CD4-positive, alpha-beta T cell (primary cell): Measurements from ENCODE around the gene MAGI3. TPM values are rescaled to one million over a fixed set of nuclear protein-coding genes. Genes with fewer than 3 reads are reported as not detected.
"Not testable (repeated sequence)": the region's sequence is repeated elsewhere in the genome, so short reads cannot be mapped to it uniquely, and the experiment has no call there.

Experiments used
- ATAC-seq: fragments of 200-7000 bp; cut with Tn5 transposase; one replicate; pipeline ENCODE4 v1.10.0; 2022; ENCODE audit warnings: mild to moderate bottlenecking; ENCODE audit not compliant: poor library complexity
- CTCF ChIA-PET: fragments of 350-600 bp; sonication (Branson Sonifier 250); formaldehyde crosslinking; loops from one replicate; lab custom pipeline; 2021; ENCODE audit warnings: antibody characterized with exemption, inconsistent platforms; lab: Charles Lee
- POLR2A ChIA-PET: fragments of 350-600 bp; sonication (Branson Sonifier 250); formaldehyde crosslinking; loops from one replicate; lab custom pipeline; 2021; ENCODE audit warnings: antibody characterized with exemption, inconsistent platforms; lab: Charles Lee
- DNase-seq, 14 experiments: peaks; one replicate each; pipeline ENCODE4 v3.0.0-alpha.2; 2013 to 2020; ENCODE audit warnings: mixed read lengths in 2 of 14
- H3K27ac ChIP-seq, 2 donors: one replicate each; pipeline versions ENCODE4 v1.5.1 to v1.7.0; 2013; ENCODE audit warnings: low read length in 2 of 2, low read depth in 1 of 2, mild to moderate bottlenecking in 1 of 2
- H3K27me3 ChIP-seq, 2 experiments: 1 replicate in 1 of 2; 2 replicates in 1 of 2; pipeline versions ENCODE4 v1.6.1 to v1.7.0; 2013; ENCODE audit warnings: low read length in 2 of 2, control low read depth in 1 of 2, mild to moderate bottlenecking in 1 of 2, moderate library complexity in 1 of 2; ENCODE audit not compliant: insufficient read depth in 2 of 2, control insufficient read depth in 1 of 2
- H3K36me3 ChIP-seq: one replicate; pipeline ENCODE4 v1.6.1; 2013; ENCODE audit warnings: low read length, control low read depth; ENCODE audit not compliant: insufficient read depth
- H3K4me1 ChIP-seq: one replicate; pipeline ENCODE4 v1.6.1; 2013; ENCODE audit warnings: low read length, control low read depth; ENCODE audit not compliant: insufficient read depth
- H3K4me3 ChIP-seq: one replicate; pipeline ENCODE4 v1.5.1; 2013; ENCODE audit warnings: mild to moderate bottlenecking, low read length, moderate library complexity
- H3K9me3 ChIP-seq, 2 experiments: 1 replicate in 1 of 2; 2 replicates in 1 of 2; pipeline versions ENCODE4 v1.6.1 to v1.7.0; 2013; ENCODE audit warnings: low read length in 2 of 2, mild to moderate bottlenecking in 2 of 2, control low read depth in 1 of 2, moderate library complexity in 1 of 2; ENCODE audit not compliant: control insufficient read depth in 1 of 2, insufficient read depth in 1 of 2
- H3K27ac Mint-ChIP-seq: one replicate; pipeline ENCODE4 v1.8.0; 2020; ENCODE audit warnings: mixed read lengths
- H3K27me3 Mint-ChIP-seq: one replicate; pipeline ENCODE4 v1.8.0; 2021; ENCODE audit warnings: mixed read lengths
- H3K36me3 Mint-ChIP-seq: one replicate; pipeline ENCODE4 v1.8.0; 2021; ENCODE audit warnings: low read depth, mixed read lengths
- H3K4me1 Mint-ChIP-seq: one replicate; pipeline ENCODE4 v1.8.0; 2021; ENCODE audit warnings: low read depth, mixed read lengths
- H3K4me3 Mint-ChIP-seq: one replicate; pipeline ENCODE4 v1.8.0; 2020; ENCODE audit warnings: mild to moderate bottlenecking, mixed read lengths
- H3K9me3 Mint-ChIP-seq: one replicate; pipeline ENCODE4 v1.8.0; 2020; ENCODE audit warnings: mixed read lengths
- intact Hi-C, 2 experiments: fragments of 100-400 bp; cut with DNase I in 1 of 2; cut with micrococcal nuclease in 1 of 2; formaldehyde crosslinking; loops; one replicate each; pipeline versions ENCODE4 v1.15.1 to v1.9.0; 2023 to 2025; cut with DNase I, micrococcal nuclease
- total RNA-seq, 174 experiments: library from RNA in 2 of 174; stranded (reverse) in 2 of 174; gene quantifications; one replicate each; pipeline ENCODE4 v1.2.3 and lab custom pipeline; 2021 to 2026
- TF ChIP-seq, protein P1 (sequence below): fragments of 200-600 bp; IDR thresholded peaks from one replicate; pipeline ENCODE4 v1.8.0; 2022; ENCODE audit warnings: antibody characterized with exemption, mild to moderate bottlenecking

The MAGI3 gene
- total RNA-seq, 2 experiments from 2014 or later, result 6.7 to 8.7 TPM

DNA sequence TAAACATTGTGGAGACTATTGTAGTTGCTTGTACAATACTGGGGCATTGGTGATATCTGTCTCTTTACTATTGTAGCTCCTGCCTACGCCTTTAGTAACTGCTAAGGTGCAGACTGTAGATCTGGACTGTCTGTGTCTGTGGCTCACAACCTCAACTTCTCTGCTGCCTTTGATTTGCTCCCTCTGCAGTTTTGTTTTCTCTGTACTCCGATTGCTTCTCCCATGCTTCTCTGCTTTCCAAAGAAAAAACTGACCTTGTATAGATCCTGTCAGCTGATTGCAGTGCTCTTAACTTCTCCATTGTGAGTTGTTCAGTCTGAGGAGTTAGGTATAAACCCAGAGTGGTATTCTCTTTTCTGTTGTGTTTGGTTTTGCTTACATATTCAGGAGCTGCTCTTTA, 15.3 kb downstream of the MAGI3 start:
- Mint-ChIP-seq H3K4me3 (no peak overlapping the region), H3K9me3 (no peaks in the 10 kb centered on the region), H3K27ac (no peak overlapping the region), H3K27me3 (no peaks in the 10 kb centered on the region), H3K4me1 (no peaks in the 10 kb centered on the region), H3K36me3 (no peaks in the 10 kb centered on the region)
- Histone ChIP-seq H3K27ac (no peak overlapping the region), H3K4me3 (no peak overlapping the region), H3K36me3 (no peaks in the 10 kb centered on the region), H3K9me3 (no peaks in the 10 kb centered on the region), H3K4me1 (no peaks in the 10 kb centered on the region), H3K27me3 (no peaks in the 10 kb centered on the region)
- intact Hi-C loops, result no loop called here
- POLR2A ChIA-PET, result no interaction called here
- ATAC-seq (no peak), DNase-seq (no peak)
- CTCF ChIA-PET, result interaction anchor here (0.6 to 1.0 kb wide), 2 partner anchors 23 to 473 kb away, joined by 3 read pairs; no protein-coding TSS in a partner anchor
- TF ChIP-seq, protein P1, sequence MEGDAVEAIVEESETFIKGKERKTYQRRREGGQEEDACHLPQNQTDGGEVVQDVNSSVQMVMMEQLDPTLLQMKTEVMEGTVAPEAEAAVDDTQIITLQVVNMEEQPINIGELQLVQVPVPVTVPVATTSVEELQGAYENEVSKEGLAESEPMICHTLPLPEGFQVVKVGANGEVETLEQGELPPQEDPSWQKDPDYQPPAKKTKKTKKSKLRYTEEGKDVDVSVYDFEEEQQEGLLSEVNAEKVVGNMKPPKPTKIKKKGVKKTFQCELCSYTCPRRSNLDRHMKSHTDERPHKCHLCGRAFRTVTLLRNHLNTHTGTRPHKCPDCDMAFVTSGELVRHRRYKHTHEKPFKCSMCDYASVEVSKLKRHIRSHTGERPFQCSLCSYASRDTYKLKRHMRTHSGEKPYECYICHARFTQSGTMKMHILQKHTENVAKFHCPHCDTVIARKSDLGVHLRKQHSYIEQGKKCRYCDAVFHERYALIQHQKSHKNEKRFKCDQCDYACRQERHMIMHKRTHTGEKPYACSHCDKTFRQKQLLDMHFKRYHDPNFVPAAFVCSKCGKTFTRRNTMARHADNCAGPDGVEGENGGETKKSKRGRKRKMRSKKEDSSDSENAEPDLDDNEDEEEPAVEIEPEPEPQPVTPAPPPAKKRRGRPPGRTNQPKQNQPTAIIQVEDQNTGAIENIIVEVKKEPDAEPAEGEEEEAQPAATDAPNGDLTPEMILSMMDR, result no peak

- intact Hi-C loops, result loop anchor here in 1 of 2 experiments (2.0 kb wide), 1 partner anchor 15 kb away; the partner anchor contains the start of gene MAGI3
- H3K27ac ChIP-seq, H3K9me3 ChIP-seq, H3K4me3 ChIP-seq, H3K4me3 Mint-ChIP-seq, DNase-seq, ATAC-seq, H3K36me3 ChIP-seq, H3K27ac Mint-ChIP-seq, H3K4me1 ChIP-seq, H3K27me3 Mint-ChIP-seq, H3K36me3 Mint-ChIP-seq, POLR2A ChIA-PET, H3K4me1 Mint-ChIP-seq, H3K9me3 Mint-ChIP-seq, H3K27me3 ChIP-seq: not testable (repeated sequence)
- CTCF ChIA-PET, result interaction anchor here (0.7 kb wide), 1 partner anchor 1236 kb away, joined by 3 read pairs; no protein-coding TSS in a partner anchor
These were observed 15.8 kb downstream of the MAGI3 start for GRCh38 chr1:113406149-113406548.

GRCh38 chr1:113409363-113409762, 19.0 kb downstream of the MAGI3 start:
- no peaks in the 10 kb centered on the region for H3K27me3 Mint-ChIP-seq
- no peak for DNase-seq
- no peaks in the 10 kb centered on the region for H3K4me1 ChIP-seq
- H3K9me3 ChIP-seq, result no peaks in the 10 kb centered on the region
- no peak overlapping the region for H3K4me3 Mint-ChIP-seq
- H3K36me3 Mint-ChIP-seq, result no peaks in the 10 kb centered on the region
- no peak overlapping the region for H3K27ac Mint-ChIP-seq
- H3K27ac ChIP-seq, result no peak overlapping the region
- no peaks in the 10 kb centered on the region for H3K36me3 ChIP-seq
- ChIA-PET POLR2A (no interaction called here), CTCF (interaction anchor here (1.4 kb wide), 1 partner anchor 11 kb away, joined by 3 read pairs; no protein-coding TSS in a partner anchor)
- no peaks in the 10 kb centered on the region for H3K4me1 Mint-ChIP-seq
- TF ChIP-seq, protein P1, result no peak
- no peak overlapping the region for H3K4me3 ChIP-seq
- H3K9me3 Mint-ChIP-seq, result peaks cover 5% of the 10 kb centered on the region
- no peaks in the 10 kb centered on the region for H3K27me3 ChIP-seq
- intact Hi-C loops, result no loop called here
- ATAC-seq, result no peak

- H3K9me3 ChIP-seq, H3K36me3 Mint-ChIP-seq, CTCF ChIA-PET, H3K27me3 Mint-ChIP-seq, ATAC-seq, DNase-seq, H3K4me3 Mint-ChIP-seq, H3K27ac Mint-ChIP-seq, POLR2A ChIA-PET, H3K4me3 ChIP-seq, H3K36me3 ChIP-seq, H3K27ac ChIP-seq, H3K27me3 ChIP-seq, H3K4me1 ChIP-seq, H3K4me1 Mint-ChIP-seq, H3K9me3 Mint-ChIP-seq: not testable (repeated sequence)
- intact Hi-C loops, result loop anchor here in 1 of 2 experiments (10.0 kb wide), 1 partner anchor 463 kb away; the partner anchor contains the start of gene PTPN22
These were observed 21.7 kb downstream of the MAGI3 start for GRCh38 chr1:113412020-113412419.
